Calu3 (cell line): ENCODE measurements around the gene TCEA3. TPM values are rescaled to one million over a fixed set of nuclear protein-coding genes. Genes with fewer than 3 reads are reported as not detected.

Experiments used
- BruUV-seq: library from RNA; stranded (reverse); fragments of 400-500 nt; replicated peaks from 2 replicates; lab custom pipeline; 2021; lab: Mats Ljungman, UMichigan
- CTCF ChIA-PET: fragments of 300-600 bp; sonication (Branson Sonifier 250); formaldehyde crosslinking; loops from one replicate; lab custom pipeline; 2022; ENCODE audit warnings: antibody characterized with exemption; lab: Charles Lee
- DNase-seq: peaks from one replicate; pipeline ENCODE4 v3.0.0; 2022
- H3K27ac Mint-ChIP-seq: one replicate; pipeline ENCODE4 v1.8.0; 2022; ENCODE audit warnings: mixed read lengths; ENCODE audit not compliant: unreplicated experiment
- H3K27me3 Mint-ChIP-seq: one replicate; pipeline ENCODE4 v1.8.0; 2022; ENCODE audit warnings: mixed read lengths; ENCODE audit not compliant: unreplicated experiment
- H3K36me3 Mint-ChIP-seq: one replicate; pipeline ENCODE4 v1.8.0; 2022; ENCODE audit warnings: mild to moderate bottlenecking, moderate library complexity, mixed read lengths; ENCODE audit not compliant: insufficient read depth, unreplicated experiment
- H3K4me1 Mint-ChIP-seq: one replicate; pipeline ENCODE4 v1.8.0; 2022; ENCODE audit warnings: mild to moderate bottlenecking, low read depth, mixed read lengths; ENCODE audit not compliant: unreplicated experiment
- H3K4me3 Mint-ChIP-seq: one replicate; pipeline ENCODE4 v1.8.0; 2022; ENCODE audit warnings: mild to moderate bottlenecking, low read depth, moderate library complexity, mixed read lengths; ENCODE audit not compliant: unreplicated experiment
- H3K9me3 Mint-ChIP-seq: one replicate; pipeline ENCODE4 v1.8.0; 2022; ENCODE audit warnings: low read depth, mixed read lengths; ENCODE audit not compliant: unreplicated experiment
- CTCF ChIP-seq: fragments of 200-600 bp; IDR thresholded peaks from one replicate; pipeline ENCODE4 v1.8.0; 2022; ENCODE audit warnings: antibody characterized with exemption; ENCODE audit not compliant: unreplicated experiment
- intact Hi-C: fragments of 100-400 bp; cut with micrococcal nuclease; formaldehyde crosslinking; loops from one replicate; pipeline ENCODE4 v1.10.0; 2022; ENCODE audit not compliant: unreplicated experiment
- total RNA-seq: library from RNA; stranded (reverse); gene quantifications from 2 replicates; pipeline ENCODE4 v1.2.3, GENCODE V29; 2022

TCEA3 gene
- total RNA-seq, 1 experiment from 2014 or later, result 1.5 TPM

GRCh38 chr1:23459338-23459757, 34.8 kb upstream of the TCEA3 start:
- H3K4me3 Mint-ChIP-seq, result no peak overlapping the region
- H3K27me3 Mint-ChIP-seq, result peaks cover 46% of the 10 kb centered on the region
- no peak for DNase-seq
- no peaks in the 10 kb centered on the region for H3K36me3 Mint-ChIP-seq
- intact Hi-C loops, result no loop called here
- H3K27ac Mint-ChIP-seq, result no peak overlapping the region
- CTCF ChIA-PET, result no interaction called here
- BruUV-seq, result no TSS peak
- TF ChIP-seq CTCF, result no peak
- peaks cover 2% of the 10 kb centered on the region for H3K9me3 Mint-ChIP-seq
- H3K4me1 Mint-ChIP-seq, result no peaks in the 10 kb centered on the region

DNA sequence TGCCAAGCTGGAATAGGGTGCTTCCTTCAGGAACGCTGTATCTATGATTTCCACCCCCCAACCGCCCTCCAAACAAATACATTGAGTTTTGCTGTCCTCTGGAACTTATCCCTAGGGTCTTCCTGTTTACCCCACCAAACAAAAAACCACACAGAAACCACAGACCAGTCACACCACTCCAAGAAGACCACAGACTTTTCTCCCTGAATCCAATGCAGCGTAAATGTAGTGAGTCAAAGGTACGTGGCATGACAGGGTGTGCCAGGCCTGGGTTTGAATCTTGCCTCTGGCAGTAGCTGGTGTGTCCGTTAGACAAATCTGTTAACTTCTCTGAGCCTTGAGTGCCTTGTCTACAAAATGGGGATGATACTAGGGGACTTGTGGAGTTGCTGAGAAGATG, 31.7 kb upstream of the TCEA3 start:
- Mint-ChIP-seq H3K27ac (no peak overlapping the region), H3K4me1 (peaks cover 27% of the 10 kb centered on the region), H3K36me3 (peaks cover 5% of the 10 kb centered on the region), H3K27me3 (peaks cover 33% of the 10 kb centered on the region), H3K4me3 (no peak overlapping the region), H3K9me3 (peaks cover 2% of the 10 kb centered on the region)
- CTCF ChIA-PET, result no interaction called here
- DNase-seq, result no peak
- intact Hi-C loops, result no loop called here
- BruUV-seq, result no TSS peak
- no peak for TF ChIP-seq CTCF

GRCh38 chr1:23453455-23454000, 29.0 kb upstream of the TCEA3 start:
- no peak for DNase-seq
- H3K27ac Mint-ChIP-seq, result no peak overlapping the region
- BruUV-seq, result no TSS peak
- H3K4me3 Mint-ChIP-seq, result no peak overlapping the region
- intact Hi-C loops, result no loop called here
- CTCF ChIA-PET, result no interaction called here
- peaks cover 5% of the 10 kb centered on the region for H3K36me3 Mint-ChIP-seq
- peaks cover 20% of the 10 kb centered on the region for H3K27me3 Mint-ChIP-seq
- H3K9me3 Mint-ChIP-seq, result peaks cover 2% of the 10 kb centered on the region
- H3K4me1 Mint-ChIP-seq, result peaks cover 27% of the 10 kb centered on the region
- TF ChIP-seq CTCF, result no peak

GRCh38 chr1:23452011-23452411, 27.5 kb upstream of the TCEA3 start:
- H3K36me3 Mint-ChIP-seq, result peaks cover 5% of the 10 kb centered on the region
- TF ChIP-seq CTCF, result no peak
- CTCF ChIA-PET, result interaction anchor here (0.5 to 1.4 kb wide), 8 partner anchors 16 to 228 kb away, joined by 3 to 9 read pairs (median 4); partner anchors contain the start of genes ASAP3 and HNRNPR
- peak; percentile 86 for DNase-seq
- BruUV-seq, result no TSS peak
- H3K27me3 Mint-ChIP-seq, result peaks cover 20% of the 10 kb centered on the region
- no peaks in the 10 kb centered on the region for H3K9me3 Mint-ChIP-seq
- H3K4me1 Mint-ChIP-seq, result peaks cover 27% of the 10 kb centered on the region
- intact Hi-C loops, result no loop called here
- peak overlapping the region; percentile 52 for H3K27ac Mint-ChIP-seq
- no peak overlapping the region for H3K4me3 Mint-ChIP-seq
